ENCODE measurements around the gene TMEM106C.

Gene TMEM106C

DNA sequence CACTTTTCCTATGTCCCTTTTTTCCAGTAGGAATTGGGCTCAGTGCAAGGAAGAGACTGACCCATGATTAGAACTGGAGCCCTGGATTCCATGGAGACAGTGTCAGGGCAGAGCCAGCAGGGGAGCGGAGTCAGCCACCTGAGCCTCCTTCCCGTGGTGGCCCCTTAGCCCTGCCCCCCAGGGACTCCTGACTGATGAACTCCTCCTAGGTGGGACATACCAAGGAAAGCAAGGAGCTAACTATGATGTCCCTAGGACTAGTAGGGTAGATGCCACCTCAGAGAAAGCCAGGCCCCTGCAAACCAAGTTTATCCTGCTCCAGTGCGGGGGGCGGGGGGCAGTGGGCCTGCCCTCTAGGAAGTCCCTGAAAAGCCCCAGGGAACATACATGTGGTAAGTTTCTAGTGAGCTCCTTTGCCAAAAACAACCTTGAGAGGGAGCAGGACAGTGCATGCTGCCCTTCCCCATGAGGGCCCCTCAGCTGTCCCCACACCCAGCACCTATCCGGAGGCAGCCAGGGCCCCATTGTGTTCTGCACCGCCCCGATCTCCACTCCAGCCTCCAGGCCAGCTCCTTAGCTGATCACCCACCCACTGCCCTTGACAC lies 47.1 kb downstream of the TMEM106C start:
- no peak for DNase-seq (ENCODE audit: low read depth in 2 of 2)
- TF ChIP-seq, protein P1, sequence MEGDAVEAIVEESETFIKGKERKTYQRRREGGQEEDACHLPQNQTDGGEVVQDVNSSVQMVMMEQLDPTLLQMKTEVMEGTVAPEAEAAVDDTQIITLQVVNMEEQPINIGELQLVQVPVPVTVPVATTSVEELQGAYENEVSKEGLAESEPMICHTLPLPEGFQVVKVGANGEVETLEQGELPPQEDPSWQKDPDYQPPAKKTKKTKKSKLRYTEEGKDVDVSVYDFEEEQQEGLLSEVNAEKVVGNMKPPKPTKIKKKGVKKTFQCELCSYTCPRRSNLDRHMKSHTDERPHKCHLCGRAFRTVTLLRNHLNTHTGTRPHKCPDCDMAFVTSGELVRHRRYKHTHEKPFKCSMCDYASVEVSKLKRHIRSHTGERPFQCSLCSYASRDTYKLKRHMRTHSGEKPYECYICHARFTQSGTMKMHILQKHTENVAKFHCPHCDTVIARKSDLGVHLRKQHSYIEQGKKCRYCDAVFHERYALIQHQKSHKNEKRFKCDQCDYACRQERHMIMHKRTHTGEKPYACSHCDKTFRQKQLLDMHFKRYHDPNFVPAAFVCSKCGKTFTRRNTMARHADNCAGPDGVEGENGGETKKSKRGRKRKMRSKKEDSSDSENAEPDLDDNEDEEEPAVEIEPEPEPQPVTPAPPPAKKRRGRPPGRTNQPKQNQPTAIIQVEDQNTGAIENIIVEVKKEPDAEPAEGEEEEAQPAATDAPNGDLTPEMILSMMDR (IDR thresholded peaks at IDR 0.05; ENCODE audit: low read depth, low read length) = no peak
- H3K4me3 ChIP-seq (replicated peaks in 1 of 2; ENCODE audit: low read depth in 2 of 2, low read length in 2 of 2) = no peak overlapping the region

DNA sequence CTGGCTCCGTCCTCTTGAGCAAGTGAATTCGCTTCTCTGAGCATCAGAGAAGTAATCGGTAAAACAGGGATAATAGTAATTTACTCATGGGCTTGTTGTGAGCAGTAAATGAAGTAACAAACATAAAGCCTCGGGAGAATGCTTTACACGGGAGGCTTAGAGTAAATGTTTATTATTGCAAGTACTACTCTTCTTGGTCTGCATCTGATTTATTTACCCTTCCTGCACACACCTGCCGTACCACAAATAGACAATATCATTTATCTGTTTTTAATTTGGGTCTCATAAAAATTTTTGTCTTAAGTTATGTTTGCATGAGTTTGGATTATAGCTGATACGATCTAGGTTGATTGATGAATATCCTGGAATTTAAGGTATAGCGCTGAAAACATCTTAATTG lies 48.7 kb downstream of the TMEM106C start:
- no peak overlapping the region for H3K4me3 ChIP-seq (replicated peaks in 1 of 2; ENCODE audit: low read depth in 2 of 2, low read length in 2 of 2)
- TF ChIP-seq, protein P1 (IDR thresholded peaks at IDR 0.05; ENCODE audit: low read depth, low read length) = no peak

DNA sequence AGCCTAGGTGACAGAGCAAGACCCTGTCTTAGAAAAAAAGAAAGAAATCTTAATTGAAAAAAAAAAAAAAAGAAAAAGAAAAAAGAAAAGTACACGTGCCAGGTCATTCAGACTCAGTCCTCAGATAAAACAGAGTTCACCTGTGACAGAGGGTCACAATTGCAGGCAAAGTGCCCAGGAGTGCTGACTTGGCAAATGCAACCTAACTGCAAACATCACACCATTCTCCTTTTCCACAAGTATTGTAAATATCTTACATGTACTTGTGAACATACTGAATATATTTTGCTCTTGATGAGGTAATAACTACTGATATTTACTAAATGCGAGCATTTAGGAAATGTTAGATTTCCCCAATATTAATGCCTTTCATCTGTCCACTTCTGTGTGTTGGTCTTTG lies 49.9 kb downstream of the TMEM106C start:
- TF ChIP-seq, protein P1 (IDR thresholded peaks at IDR 0.05; ENCODE audit: low read depth, low read length) = no peak
- no peak overlapping the region for H3K4me3 ChIP-seq (replicated peaks in 1 of 2; ENCODE audit: low read depth in 2 of 2, low read length in 2 of 2)
- DNase-seq (ENCODE audit: low read depth in 2 of 2) = no peak

More for the DNA sequence above, 48.7 kb downstream of the TMEM106C start:
- no peak for DNase-seq (ENCODE audit: low read depth in 2 of 2)

DNA sequence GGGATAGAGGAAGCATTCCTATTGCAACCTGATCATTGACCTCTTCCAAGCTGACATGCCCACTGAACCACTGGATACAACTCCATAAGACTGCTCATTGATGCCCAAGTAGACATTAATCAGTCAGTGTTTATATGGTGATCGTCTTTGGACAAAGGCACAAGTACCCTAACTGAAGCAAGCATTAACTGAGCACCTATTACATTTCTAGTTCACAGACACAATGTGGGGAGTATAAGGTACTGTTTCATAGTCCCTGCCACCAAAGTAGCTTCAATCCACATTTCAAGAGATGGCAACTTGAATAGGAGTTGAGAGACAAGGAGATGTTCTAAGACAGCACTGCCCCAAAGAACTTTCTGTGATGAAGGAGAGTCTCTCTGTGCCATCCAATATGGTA lies 51.7 kb downstream of the TMEM106C start:
- TF ChIP-seq, protein P1 (IDR thresholded peaks at IDR 0.05; ENCODE audit: low read depth, low read length) = no peak
- DNase-seq (ENCODE audit: low read depth in 2 of 2) = no peak
- no peak overlapping the region for H3K4me3 ChIP-seq (replicated peaks in 1 of 2; ENCODE audit: low read depth in 2 of 2, low read length in 2 of 2)

DNA sequence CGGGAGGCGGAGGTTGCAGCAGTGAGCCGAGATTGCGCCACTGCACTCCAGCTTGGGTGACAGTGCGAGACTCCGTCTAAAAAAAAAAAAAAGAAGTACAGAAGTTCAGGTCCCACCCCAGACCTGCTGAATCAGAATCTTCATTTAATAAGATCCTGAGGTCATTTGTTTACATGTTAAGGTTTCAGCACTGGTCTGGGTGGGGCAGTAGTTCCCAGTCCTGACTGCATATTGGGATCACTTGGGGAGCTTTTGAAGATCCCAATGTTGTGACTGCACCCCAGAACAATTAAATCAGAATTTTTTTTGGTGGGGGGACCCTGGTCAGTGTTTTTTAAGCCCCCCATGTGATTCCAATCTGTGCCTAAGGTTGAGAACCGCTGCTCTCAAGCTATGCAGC lies 52.6 kb downstream of the TMEM106C start:
- TF ChIP-seq, protein P1 (IDR thresholded peaks at IDR 0.05; ENCODE audit: low read depth, low read length) = no peak
- no peak overlapping the region for H3K4me3 ChIP-seq (replicated peaks in 1 of 2; ENCODE audit: low read depth in 2 of 2, low read length in 2 of 2)
- no peak for DNase-seq (ENCODE audit: low read depth in 2 of 2)

DNA sequence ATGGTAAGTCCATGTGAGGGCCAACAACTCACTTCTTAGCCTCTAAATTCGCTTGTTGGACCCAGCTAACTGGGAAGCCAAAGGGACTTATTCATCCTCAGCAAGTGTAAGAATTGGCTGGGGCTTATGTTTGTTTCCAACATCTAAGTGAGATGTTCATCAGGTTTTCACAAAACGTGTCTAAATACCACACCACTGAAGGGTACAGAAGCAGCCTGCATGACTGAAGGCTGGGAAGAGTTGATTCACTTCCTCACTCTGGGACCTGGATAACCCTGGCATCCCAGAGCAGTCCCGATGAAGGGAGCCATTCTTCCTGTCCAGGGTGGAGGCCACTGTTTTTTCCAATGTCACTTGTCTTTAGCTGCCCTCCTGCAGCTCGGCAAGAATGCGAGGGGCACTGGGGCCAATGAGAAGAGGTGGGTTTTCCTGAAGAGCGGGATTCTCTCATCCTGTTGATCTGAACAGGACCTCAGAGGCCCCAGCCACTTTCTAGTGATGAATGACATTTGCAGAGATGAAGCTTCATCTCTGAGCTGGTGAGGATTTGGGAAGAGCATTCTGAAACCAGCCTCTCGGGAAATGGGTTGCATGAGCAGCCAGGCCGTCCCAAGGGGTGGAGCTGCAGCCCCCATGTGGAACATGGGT lies 53.1 kb downstream of the TMEM106C start:
- TF ChIP-seq, protein P1 (IDR thresholded peaks at IDR 0.05; ENCODE audit: low read depth, low read length) = no peak
- no peak overlapping the region for H3K4me3 ChIP-seq (replicated peaks in 1 of 2; ENCODE audit: low read depth in 2 of 2, low read length in 2 of 2)
- no peak for DNase-seq (ENCODE audit: low read depth in 2 of 2)

Measured in cardiac fibroblast (primary cell).